CD4-positive, alpha-beta T cell treated with Interleukin-21 for 1 hour (primary cell): ENCODE measurements around the gene RERE.
"Not testable (repeated sequence)": the region's sequence is repeated elsewhere in the genome, so short reads cannot be mapped to it uniquely, and the experiment has no call there.

Experiments
- DNase-seq: peaks from one replicate; pipeline ENCODE4 v3.0.0-alpha.2; 2020

RERE gene

DNA sequence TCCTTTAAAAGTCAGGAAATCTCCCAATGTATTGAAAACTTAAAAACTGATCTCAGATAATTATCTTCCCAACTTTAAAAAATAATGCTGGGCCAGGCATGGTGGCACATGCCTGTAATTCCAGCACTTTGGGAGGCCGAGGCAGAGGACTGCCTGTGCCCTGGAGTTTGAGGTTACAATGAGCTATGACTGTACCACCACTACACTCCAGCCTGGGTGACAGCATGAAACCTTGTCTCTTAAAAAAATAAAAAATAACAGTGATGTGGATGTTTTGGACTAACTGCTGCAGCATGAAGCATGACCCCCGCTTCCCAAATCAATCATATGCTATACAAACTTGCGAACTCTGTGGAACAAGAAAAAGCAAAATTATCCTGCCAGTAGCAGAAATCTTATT, 186.3 kb downstream of the RERE start:
- DNase-seq = no peak

DNA sequence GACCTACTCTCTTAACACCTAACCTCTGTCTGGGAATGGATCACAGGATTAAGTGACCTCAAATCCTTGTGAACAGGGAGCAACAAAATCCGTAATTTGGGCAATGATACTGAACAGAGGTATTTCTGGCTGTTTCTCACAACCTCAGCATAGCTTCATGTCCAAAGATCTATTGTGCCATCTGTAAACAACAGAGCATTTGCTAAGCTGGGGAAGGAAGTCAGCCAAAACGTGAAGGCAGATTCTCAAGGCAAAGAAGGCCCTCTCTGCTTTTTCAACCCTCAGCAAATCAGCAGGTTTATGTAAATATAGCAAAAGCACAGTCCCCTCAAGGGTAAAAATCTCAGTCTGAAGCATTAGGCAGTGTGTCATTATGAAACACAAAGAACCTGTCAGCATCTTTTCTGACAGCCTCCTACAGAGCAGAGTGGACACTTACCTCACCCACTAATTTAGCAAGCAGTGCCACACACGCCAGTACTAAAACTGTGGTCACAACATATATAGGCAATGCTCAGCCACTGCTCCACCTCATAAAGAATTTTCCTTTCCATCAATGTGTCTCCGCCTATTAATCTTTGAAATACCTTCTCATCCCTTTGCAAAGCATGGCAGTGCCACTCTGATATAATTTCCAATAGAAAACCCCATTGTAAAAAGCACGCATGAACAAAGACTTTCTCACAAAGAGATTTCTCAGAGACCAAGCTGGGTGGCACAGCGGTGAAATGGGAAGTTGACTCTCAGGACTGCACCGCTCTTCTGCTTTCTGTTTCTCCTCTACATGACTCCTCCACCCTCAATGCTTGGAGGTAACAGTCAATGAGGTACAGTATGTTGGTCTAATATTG, 188.0 kb downstream of the RERE start:
- DNase-seq = no peak

DNA sequence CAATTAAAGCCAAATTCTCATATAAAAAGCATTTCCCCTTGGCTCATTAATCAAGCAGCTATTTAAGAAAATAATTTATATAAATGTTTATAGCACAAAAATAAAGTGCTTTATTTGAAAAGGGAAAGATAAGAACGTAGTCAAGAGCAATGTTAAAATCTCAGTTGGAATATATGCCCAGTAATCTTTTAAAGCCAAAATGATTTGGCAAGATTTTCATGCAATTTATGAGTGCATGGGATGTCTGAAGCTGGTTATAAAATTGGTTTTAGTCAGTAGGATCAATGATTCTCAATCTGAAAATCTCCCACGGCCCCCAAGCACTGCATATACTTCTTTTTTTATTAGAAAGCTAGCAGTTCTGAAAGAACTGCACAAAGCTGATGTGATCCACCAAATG, 188.8 kb downstream of the RERE start:
- no peak for DNase-seq

DNA sequence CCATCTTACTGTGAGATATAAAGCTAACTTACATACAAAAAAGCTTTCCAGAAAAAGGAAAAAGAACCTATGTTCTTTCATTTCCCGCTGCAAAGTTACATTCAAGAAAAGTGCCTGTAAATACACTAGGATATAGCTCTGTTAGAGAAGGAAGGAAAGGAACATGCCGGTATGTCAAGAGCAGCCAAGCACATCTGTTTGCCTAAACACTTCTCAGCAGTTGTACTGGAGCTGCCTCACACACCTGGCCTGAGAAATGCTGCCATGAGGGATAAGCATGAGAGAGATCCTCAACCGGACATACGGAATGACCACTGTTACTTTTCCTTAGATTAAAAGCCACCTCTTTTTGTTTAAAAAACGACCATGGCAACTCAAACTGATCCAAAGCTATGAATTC, 189.7 kb downstream of the RERE start:
- no peak for DNase-seq

DNA sequence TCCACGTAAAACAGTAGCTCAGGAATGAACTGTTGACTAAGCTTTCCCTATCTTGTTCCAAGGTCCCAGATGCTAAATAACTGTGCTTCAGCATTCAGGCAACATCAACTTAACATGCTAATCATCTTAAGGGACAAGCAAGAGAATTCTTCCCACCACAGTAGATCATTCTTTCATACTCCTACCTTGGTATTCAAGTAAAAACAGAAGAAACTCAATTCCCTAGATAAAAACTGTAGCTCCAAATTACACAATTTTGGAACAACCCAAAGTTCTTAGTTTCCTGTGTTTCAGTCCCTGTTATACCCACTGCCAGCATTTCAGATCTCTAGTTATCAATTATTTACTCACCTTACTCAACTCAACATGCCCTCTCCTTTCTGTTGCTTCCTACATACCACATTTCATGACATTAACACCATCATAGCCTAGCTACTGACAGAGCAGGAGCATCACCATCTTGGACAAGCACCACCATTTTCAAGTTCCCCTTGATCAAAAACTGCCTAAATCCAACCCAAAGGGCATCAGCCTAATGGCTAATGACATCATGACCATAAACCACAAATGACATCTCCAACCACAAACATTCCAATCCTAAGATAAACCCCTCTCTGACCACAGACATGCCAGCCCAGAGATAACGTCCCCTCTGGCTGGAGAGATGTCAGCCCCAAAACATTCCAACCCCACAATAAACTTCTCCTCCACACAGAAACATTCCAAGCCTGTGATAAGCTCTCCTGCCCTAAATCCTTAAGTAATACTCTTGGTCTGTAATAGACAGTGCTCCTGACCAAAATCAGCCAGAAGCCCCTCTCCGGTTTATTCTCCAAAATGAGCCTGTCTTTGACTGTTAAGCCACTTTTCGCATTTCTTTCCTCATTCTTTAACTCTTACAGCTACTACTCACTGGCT, 191.2 kb downstream of the RERE start:
- no peak for DNase-seq

DNA sequence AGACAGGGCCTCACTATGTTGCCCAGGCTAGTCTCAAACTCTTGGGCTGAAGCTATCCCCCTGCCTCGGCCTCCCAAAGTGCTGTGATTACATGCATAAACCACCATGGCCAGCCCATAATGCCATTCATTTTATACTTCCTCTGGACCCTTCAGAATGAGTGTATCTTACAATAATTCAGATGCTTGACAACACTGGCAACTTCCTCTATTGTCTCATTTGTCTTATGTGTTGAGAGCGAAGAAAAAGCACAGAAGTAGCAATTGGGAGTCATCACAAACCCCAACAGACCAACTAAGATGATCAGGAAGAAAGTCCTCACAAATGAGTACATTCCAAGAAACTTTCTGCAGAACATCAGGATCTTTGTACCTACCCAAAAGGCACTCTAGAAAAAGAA, 191.9 kb downstream of the RERE start:
- DNase-seq = no peak

DNA sequence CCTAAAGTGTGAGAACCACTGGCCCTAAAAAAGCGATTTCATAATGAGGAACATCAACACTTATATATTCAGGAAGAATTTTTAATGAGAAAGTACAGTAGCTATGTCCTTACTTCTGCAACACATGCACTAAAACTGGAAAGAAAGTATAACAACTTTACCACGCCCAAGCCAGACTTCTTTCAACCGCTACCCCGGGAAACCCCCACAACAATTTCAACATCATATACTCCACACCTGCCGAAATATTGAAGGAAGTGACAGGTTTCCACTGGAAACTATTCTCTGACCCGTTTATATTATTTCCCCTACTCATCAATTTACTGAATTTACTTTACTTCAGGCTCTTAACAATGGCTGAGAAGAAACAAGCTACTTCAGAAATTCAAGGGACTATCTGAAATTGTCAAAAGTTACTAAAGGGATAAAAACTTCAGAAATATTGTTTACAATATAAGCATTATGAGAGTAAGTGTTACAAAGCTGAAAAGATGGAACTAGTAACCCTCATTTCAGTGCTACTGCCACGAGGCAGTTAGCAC, 193.7 kb downstream of the RERE start:
- DNase-seq = peak; percentile 19

DNA sequence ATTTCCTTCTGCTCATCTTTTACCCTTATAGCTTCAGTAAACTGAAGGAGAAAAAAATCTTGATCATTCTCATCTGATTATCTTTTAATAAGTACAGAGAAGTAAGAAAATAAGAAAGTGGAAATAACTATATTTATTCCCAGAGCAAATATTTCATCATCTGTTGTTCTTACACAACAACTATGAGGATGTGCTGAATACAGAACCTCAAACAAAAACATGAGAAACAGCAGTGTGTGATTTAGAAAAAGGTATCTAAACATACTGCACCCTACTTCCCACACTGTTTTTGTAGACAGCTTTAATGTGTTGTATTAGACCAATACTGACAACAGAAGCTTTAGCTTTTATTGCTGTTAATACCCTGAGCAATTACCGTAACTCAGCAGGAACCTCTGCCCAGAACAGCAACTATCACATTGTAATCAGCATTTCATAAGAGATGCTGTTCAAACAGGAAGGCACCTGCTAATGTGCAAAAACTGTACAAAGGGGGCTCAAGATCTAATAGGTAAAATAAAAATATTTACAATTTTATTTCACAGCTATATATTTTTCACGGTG, 195.6 kb downstream of the RERE start:
- DNase-seq = not testable (repeated sequence)

DNA sequence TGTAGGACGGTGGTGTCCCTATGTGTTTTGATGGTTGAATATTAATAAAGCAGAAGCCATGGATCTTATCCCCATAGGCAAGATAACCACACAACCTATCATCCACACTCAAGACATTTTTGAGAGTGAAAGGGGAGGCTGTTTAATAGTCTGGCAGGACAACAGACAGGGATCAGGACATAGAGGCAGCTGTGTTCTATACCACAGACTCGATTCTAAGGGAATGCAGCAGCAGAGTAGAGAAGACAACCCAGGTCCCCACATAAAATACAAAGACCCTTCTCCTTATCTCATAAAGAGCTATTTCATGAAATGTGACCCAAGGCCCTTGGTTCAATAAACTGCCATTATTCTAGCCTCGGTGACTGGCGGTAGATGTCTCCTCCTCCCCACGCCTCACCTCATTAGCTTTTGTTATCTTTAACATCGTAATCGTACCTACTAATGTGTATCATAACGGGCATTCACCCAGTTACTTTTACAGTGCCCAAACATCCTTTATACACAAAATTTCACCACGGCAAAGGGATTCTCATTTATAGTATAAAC, 196.3 kb downstream of the RERE start:
- not testable (repeated sequence) for DNase-seq

DNA sequence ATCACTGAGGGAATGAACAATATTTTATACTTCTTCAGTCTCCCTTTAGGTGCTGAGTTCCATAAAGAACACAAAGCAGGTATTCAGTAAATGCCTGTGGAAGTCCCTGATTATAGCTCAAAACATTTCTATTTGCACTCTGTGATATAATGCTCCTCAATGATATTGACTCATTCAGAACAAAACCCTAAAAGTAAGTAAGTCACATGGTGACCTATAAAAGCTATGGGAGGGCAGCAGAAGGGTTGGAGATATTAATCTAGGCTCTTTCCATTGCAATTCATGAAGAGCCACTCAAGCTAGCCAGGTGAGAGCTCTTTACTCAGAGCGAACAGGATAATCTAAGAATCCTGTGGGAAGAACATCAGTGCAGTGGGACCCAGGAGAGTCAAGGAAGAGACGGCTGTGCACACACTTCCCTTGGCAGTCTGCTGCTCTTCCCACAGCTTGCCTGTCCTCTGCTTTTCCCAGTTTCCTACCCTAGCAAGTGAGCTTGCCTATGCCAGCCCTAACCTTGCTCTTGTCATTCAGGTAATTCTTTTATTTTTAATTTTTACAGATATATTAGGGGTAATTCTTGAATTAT, 197.4 kb downstream of the RERE start:
- DNase-seq = not testable (repeated sequence)

DNA sequence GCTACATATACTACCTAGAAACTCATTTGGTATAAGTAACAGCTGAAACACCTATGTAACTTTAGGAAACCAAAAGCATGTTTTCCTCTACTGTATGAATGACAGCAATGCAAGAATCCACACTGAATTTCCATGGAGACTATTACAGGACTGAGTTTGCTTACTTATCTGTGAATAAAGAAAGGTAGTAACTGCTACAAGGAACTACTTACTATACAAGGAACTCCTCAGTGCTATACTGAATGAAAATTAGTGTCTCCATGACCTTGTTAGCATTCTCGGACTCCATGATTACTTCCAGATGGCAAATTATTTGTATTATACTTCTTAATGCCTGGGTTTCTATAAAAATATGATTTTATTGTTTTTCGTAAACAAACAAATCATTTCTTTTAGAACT, 198.0 kb downstream of the RERE start:
- not testable (repeated sequence) for DNase-seq

DNA sequence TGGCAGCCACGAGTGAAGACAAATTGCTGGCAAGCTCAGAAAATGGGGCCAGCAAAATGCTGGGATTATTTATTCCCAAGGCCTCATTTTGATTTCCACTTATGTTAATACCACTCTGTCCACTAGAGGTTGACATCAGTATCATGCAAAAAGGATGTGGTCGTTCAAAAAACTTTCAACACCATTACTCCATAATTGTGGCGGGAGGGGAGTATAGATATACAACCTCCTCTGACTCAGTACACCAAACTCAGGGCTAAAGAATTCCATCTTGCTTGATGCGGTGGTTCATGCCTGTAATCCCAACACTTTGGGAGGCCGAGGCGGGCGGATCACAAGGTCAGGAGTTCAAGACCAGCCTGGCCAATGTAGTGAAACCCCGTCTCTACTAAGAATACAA, 200.6 kb downstream of the RERE start:
- DNase-seq = not testable (repeated sequence)

DNA sequence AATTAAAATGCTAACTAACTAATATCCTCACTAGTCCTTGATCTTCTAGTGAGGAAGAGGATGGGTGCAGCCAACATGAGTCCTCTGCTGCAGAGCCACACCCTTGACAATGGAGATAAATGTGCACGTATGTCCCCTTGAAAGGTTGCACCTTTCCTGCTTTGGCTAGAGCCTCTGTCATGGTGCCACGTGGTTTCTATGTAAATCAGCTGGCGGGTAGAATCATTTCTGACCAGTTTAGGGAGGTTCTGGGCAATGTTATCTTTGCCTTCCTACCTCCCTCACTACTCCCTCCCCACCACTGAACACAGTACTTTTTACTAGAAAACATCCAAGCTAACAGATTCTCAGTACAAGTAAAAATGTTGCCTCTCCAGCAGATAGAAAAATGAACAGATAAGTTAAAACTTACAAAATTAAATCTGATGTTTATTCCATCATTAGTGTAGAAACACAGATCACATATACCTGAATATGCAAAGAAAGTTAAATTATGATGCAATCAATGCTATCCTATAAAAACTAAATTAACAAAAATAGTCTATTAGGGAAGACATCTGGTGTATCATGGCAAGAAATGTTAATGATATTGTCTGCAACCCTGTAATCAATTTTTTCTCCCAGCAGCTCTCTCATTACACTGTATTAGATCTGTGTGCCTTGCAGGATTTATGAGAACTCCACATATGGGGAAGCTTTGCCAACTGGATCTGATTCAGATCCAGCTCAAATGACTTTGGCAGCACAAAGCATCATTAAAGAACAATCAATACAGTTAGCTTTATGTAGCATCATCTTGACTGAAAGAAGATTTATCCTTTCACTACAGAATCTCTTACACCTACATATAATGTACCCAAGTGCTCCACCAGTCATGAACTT, 205.6 kb downstream of the RERE start:
- DNase-seq = not testable (repeated sequence)

DNA sequence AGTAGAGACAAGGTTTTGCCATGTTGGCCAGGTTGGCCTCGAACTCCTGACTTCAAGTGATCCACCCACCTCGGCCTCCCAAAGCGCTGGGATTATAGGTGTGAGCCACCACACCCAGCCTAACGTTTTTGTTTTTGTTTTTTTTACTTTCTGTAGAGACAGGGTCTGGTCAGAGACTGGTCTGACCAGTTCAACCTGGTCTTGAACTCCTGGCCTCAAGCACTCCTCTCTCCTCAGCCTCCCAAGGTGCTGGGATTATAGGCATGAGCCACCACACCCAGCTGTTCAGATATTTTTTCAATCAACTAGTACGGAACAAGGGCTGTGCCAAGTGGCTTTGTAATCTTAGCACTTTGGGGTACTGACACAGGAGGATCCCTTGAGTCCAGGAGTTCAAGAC, 209.5 kb downstream of the RERE start:
- no peak for DNase-seq

DNA sequence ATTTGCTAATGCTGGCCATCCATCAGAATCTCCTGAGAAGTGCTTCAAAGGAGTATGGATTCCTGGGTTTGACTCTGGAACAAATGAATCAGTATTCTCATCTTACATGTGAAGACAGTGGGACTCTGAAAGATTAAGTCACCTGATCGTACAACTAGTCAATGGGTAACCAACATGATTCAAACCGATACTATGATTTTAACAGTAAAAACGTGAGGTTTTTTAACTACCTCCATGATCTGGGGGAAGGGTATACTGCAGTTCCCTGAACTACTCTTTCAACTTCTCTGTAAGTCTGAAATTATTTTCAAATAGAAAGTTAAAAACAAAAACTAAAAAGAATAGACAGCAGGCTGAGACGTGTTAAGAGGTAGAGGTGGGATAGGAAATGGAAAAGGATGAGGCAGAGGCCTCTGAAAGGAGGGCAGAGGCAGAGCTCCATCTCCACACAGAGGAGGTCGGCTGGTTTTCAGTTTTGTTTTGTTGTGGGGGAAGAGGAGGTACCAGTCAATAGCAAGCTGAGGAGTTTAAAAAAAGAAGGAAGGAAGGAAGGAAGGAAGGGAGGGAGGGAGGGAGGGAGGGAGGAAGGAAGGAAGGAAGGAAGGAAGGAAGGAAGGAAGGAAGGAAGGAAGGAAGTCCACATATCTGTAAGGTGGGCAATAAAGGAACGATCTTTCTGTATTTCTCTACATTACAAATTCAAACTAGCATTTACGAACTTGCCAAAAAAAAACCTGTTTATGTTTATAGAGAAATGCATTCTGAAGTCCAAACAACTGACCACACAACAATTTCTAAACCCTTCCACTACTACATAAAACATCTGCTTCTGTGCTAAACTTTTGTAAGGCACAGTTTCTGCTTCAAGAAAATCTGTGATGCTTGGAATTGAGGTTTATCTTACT, 213.1 kb downstream of the RERE start:
- DNase-seq = peak; percentile 21

DNA sequence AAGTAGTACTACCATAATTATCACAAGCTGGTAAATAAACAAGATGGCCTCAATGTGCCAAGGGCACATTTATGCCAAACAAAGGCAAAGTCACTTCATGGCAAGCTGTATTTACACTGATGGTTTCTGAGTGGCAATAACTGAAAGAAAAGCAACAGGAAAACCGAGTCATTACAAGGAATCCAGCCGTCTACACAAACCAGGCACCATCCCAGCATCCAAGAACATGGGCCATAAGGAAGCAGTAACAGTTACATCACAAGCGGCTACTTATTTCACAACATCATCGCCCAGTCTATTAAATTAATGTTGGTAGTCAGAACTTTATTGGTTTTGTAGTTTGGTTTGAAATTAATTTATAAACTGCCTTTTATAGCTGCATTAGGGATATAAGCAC, 214.2 kb downstream of the RERE start:
- DNase-seq = no peak

DNA sequence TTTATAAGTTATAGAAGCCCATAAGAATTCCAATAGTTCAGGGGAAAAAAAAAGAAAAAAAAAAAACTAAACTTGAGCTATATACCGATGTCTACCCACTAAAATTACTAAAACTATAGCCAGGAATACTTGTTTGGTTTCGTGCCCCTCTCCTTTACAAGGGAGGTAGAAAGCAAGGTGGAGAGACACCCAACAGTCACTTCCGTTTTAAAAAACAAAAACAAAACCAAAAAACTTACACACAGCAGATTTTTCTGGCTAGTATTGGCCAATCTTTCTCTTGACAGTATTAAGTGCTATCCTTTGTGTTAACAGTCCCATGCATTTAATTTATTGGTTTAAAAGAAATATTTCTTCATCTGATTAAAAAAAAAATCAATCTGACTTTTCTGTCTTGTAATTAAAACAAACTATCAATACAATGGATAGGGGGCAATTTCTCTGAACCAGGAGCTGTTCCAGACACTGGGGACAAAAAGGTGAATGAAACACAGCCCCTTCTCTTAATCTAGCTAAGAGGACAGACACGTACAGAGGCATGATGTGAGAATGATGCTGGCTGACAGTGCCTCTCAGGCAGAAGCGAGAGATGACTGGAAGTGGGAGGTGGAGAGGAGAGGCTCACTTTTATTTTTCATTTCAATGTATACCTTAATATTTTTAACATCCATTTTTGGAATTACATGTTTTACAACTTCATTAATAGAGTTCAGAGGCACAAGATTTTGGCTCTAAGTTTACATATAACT, 214.8 kb downstream of the RERE start:
- DNase-seq = peak; percentile 30

DNA sequence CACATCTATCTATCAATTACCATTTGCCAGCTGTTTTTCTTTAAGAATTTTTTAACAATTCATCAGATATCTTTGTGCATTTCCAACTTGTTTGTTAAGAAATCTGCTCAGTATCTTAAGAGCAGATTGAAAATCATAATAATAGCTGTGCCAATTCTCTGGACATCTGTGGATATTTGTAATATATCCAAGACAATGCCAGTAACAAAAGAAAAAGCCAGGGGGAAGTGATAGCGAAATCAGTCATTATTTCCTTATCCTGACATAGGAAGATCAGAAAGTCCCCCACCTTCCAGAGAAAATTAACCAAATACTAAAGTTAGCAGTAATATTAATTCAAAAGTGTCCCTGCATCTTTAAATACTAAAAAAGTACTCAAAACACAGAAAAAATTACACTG, 217.1 kb downstream of the RERE start:
- no peak for DNase-seq

DNA sequence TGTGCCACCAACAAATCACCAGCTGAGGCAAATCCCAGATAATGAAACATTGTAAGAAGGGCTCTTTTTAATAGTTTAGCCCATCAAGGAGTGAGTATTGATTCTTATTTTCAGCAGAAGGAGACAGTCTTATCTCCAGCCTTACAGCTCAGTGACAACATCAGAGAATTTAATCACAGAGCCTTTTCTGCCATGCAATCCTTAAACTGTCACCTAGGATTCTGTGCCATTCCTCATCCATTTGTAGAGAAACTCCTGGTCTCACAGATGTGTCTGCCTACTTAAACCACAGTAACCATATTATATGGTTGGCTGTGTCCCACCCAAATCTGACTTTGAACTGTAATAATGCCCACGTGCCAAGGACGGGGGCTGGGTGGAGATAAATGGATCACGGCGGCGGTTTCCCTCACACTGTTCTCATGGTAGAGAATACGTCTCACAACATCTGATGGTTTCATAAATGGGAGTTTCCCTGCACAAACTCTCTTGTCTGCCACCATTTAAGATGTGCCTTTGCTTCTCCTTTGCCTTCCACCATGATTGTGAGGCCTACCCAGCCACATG, 217.7 kb downstream of the RERE start:
- DNase-seq = no peak
